Activated naive CD8-positive, alpha-beta T cell (primary cell): ENCODE measurements around the gene EMID1.

ENCODE experiments used
- H3K27ac Mint-ChIP-seq: one replicate; pipeline ENCODE4 v1.8.0; 2021; ENCODE audit warnings: mixed read lengths
- H3K27me3 Mint-ChIP-seq: one replicate; pipeline ENCODE4 v1.8.0; 2021; ENCODE audit warnings: mixed read lengths
- H3K36me3 Mint-ChIP-seq: one replicate; pipeline ENCODE4 v1.8.0; 2021; ENCODE audit warnings: mixed read lengths
- H3K4me1 Mint-ChIP-seq: one replicate; pipeline ENCODE4 v1.8.0; 2021; ENCODE audit warnings: low read depth, mixed read lengths
- H3K4me3 Mint-ChIP-seq: one replicate; pipeline ENCODE4 v1.8.0; 2021; ENCODE audit warnings: mild to moderate bottlenecking, mixed read lengths
- H3K9me3 Mint-ChIP-seq: one replicate; pipeline ENCODE4 v1.8.0; 2021; ENCODE audit warnings: low read depth, mixed read lengths

EMID1 gene

DNA sequence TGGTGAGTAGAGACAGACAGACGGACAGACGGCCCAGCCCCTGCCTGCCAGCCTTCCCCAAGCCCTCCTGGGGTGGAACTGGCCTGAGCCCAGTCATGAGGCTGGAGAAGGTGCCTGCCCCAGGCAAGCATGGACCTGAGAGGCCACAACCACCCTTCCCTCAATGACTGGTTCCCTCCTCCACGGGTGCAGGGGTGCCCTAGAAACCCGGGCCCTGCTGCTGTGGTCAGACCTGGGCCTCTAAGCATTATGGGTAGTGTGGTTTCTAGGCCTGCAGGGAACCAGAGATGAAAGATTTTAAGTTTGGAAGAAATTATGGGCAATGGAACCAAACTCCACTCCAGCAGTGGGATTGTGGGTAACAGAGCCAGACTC, 48.6 kb downstream of the EMID1 start:
- Mint-ChIP-seq H3K9me3 (no peaks in the 10 kb centered on the region), H3K4me1 (peaks cover 4% of the 10 kb centered on the region), H3K36me3 (no peaks in the 10 kb centered on the region), H3K27ac (no peak overlapping the region), H3K27me3 (no peaks in the 10 kb centered on the region), H3K4me3 (no peak overlapping the region)

DNA sequence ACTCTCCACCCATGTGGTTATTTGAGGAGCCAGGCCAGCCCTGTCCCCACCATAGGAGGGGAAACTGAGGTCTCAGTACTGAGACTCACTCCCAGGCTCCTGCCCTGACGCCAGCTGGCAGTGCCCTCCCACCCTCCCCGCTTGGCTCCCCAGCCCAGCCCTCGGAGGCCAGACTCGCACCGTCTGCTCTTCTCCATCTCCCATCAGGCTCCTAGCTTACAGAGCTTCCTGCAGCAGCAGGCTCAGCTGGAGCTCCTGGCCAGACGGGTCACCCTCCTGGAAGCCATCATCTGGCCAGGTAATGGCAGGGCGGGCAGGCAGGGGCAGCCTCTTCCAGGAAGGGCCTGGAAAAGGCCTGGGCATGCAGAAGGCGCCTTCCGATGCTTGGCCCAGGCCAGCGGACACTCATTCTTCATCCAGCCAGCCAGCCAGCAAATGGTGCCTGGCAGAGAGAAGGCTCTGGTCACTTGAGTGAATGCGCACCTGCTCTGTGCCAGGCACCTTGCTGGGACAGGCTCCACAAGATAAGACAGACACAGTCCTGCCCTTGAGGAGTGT, 49.4 kb downstream of the EMID1 start:
- no peak overlapping the region for H3K27ac Mint-ChIP-seq
- no peak overlapping the region for H3K4me3 Mint-ChIP-seq
- H3K27me3 Mint-ChIP-seq: no peaks in the 10 kb centered on the region
- no peaks in the 10 kb centered on the region for H3K36me3 Mint-ChIP-seq
- H3K9me3 Mint-ChIP-seq: no peaks in the 10 kb centered on the region
- peaks cover 4% of the 10 kb centered on the region for H3K4me1 Mint-ChIP-seq

DNA sequence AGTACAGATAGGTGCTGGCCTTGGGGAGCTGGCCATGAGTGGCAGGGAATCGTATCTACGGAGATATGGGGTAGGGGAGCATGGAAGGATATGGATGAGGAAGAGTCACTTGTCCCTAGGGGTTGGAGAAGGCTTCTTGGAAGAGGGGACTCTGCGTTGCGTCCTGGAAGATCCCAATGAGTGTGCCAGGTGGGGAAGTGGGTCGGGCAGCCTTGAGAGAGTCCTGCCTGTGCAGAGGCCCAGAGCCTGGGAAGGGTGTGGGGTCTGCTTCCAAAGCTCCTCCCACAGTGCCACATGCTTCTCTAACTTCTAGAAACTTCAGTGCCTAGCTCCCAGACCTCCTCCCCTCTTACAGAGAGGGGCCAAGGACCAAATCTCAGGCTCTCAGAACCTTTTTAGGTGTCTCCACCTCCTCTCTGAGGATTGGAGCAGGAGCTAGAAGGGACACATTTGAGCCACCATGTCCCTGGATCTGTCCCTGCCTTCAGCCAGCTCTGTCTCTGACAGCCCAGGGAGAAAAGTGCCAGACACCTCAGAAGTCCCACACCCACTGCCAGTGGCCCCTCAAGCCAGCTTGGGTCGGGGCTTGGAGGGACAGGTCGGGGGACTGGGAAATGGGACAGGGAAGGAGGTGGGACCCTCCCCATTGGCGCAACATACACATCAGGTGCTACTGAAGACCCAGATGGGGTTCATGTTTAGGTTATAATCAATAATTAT, 51.1 kb downstream of the EMID1 start:
- Mint-ChIP-seq H3K27me3 (no peaks in the 10 kb centered on the region), H3K27ac (no peak overlapping the region), H3K4me1 (peaks cover 4% of the 10 kb centered on the region), H3K4me3 (no peak overlapping the region), H3K9me3 (no peaks in the 10 kb centered on the region), H3K36me3 (no peaks in the 10 kb centered on the region)

DNA sequence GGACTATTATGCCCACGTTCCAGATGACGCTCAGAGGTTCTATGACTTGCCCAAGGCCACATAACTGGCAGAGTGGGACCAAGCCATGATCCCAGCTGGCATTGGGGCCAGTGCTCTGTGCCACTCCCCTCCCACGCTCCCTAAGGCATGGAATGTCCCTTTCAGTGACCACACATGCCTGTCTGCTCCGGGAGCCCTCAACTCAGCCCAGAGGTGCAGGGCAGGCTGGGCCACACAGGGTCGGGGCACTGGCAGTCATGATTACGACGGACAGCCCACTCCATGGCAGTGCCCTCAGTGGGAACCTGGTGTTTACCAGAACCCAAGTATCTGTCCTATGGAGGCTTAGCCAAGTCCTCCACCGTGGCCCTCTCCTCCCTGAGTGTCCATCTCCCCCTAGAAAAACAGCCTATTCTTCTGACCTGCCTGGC, 52.1 kb downstream of the EMID1 start:
- Mint-ChIP-seq H3K27me3 (no peaks in the 10 kb centered on the region), H3K36me3 (no peaks in the 10 kb centered on the region), H3K9me3 (no peaks in the 10 kb centered on the region), H3K4me3 (no peak overlapping the region), H3K4me1 (peaks cover 4% of the 10 kb centered on the region), H3K27ac (no peak overlapping the region)

DNA sequence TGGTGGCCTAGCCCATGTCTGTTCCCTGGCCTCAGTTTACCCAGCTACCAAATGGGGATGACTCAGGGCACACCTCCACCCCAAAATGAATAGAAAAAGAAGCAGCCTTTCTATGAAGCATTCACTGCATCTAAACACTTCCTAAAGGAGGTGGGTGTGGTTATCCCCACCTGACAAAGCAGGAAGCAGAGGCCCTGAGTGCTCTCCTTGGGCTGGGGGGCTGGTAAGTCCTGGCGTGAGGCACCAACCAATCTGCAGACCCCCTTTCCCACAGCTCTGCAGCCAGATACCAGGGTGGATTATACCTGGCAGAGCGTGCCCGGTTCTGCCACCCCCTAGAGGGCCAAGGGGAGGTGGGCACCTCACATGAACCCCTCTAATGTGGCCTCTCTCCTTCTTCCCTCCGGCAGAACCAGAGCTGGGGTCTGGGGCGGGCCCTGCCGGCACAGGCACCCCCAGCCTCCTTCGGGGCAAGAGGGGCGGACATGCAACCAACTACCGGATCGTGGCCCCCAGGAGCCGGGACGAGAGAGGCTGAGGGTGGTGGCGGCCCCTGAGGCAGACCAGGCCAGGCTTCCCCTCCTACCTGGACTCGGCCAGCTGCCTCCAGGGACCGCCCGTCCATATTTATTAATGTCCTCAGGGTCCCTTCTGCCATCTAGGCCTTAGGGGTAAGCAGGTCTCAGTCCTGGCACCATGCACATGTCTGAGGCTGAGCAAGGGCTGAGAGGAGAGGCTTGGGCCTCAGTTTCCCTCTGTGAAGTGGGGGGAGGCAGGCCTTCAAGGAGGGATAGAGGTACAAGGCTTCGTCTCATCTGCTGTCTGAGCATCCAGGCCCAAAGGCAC, 52.9 kb downstream of the EMID1 start:
- Mint-ChIP-seq H3K36me3 (no peaks in the 10 kb centered on the region), H3K27ac (no peak overlapping the region)

DNA sequence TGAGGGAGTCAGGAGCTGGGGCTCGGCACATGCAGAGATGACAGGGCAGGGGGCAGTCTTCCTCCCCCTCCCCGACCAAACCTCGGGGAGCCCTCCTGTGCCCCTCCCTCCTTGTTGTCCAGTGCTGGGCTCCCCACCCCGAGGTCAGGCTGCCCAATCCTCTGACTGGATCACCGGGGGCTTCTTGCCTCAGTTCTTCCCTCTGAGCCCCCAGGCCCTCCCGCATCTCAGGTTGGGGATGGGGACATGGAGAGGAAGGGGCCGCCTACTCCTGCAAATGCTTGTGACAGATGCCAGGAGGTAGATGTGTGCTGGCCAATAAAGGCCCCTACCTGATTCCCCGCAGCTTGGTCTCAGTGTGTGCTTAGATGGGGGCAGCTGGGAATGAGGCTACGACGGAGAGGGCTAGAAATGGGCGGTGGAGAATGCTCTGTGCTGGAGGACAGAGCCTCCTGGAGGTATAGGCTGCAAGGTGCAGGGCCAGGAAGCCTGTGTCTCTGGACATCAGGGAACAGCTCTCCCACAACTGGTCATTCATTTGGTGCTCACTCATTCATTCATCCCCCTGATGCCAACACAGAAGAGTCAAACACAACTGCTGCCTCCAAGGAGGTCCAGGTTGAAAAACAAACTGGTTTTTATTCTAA, 53.7 kb downstream of the EMID1 start:
- Mint-ChIP-seq H3K36me3 (no peaks in the 10 kb centered on the region), H3K27ac (no peak overlapping the region), H3K27me3 (no peaks in the 10 kb centered on the region), H3K4me1 (peaks cover 4% of the 10 kb centered on the region), H3K9me3 (no peaks in the 10 kb centered on the region), H3K4me3 (no peak overlapping the region)

More for the DNA sequence above, 52.9 kb downstream of the EMID1 start:
- Mint-ChIP-seq H3K9me3 (no peaks in the 10 kb centered on the region), H3K27me3 (no peaks in the 10 kb centered on the region), H3K4me1 (peaks cover 4% of the 10 kb centered on the region), H3K4me3 (no peak overlapping the region)

GRCh38 chr22:29260031-29260560, 54.4 kb downstream of the EMID1 start:
- H3K27me3 Mint-ChIP-seq: no peaks in the 10 kb centered on the region
- no peak overlapping the region for H3K4me3 Mint-ChIP-seq
- H3K9me3 Mint-ChIP-seq: no peaks in the 10 kb centered on the region
- no peak overlapping the region for H3K27ac Mint-ChIP-seq
- no peaks in the 10 kb centered on the region for H3K36me3 Mint-ChIP-seq
- peaks cover 4% of the 10 kb centered on the region for H3K4me1 Mint-ChIP-seq

GRCh38 chr22:29260601-29261315, 55.1 kb downstream of the EMID1 start:
- H3K27me3 Mint-ChIP-seq: no peaks in the 10 kb centered on the region
- no peaks in the 10 kb centered on the region for H3K36me3 Mint-ChIP-seq
- peaks cover 4% of the 10 kb centered on the region for H3K4me1 Mint-ChIP-seq
- no peak overlapping the region for H3K4me3 Mint-ChIP-seq
- no peaks in the 10 kb centered on the region for H3K9me3 Mint-ChIP-seq
- no peak overlapping the region for H3K27ac Mint-ChIP-seq

- no peaks in the 10 kb centered on the region for H3K27me3 Mint-ChIP-seq
- peaks cover 12% of the 10 kb centered on the region for H3K4me1 Mint-ChIP-seq
- H3K36me3 Mint-ChIP-seq: peaks cover 5% of the 10 kb centered on the region
- H3K9me3 Mint-ChIP-seq: no peaks in the 10 kb centered on the region
- H3K4me3 Mint-ChIP-seq: no peak overlapping the region
- H3K27ac Mint-ChIP-seq: no peak overlapping the region
Measured at GRCh38 chr22:29263791-29264276, 58.1 kb downstream of the EMID1 start.

- peaks cover 12% of the 10 kb centered on the region for H3K36me3 Mint-ChIP-seq
- H3K27me3 Mint-ChIP-seq: no peaks in the 10 kb centered on the region
- H3K4me1 Mint-ChIP-seq: peaks cover 21% of the 10 kb centered on the region
- H3K27ac Mint-ChIP-seq: no peak overlapping the region
- no peak overlapping the region for H3K4me3 Mint-ChIP-seq
- no peaks in the 10 kb centered on the region for H3K9me3 Mint-ChIP-seq
Measured at GRCh38 chr22:29265305-29265704, 59.6 kb downstream of the EMID1 start.

DNA sequence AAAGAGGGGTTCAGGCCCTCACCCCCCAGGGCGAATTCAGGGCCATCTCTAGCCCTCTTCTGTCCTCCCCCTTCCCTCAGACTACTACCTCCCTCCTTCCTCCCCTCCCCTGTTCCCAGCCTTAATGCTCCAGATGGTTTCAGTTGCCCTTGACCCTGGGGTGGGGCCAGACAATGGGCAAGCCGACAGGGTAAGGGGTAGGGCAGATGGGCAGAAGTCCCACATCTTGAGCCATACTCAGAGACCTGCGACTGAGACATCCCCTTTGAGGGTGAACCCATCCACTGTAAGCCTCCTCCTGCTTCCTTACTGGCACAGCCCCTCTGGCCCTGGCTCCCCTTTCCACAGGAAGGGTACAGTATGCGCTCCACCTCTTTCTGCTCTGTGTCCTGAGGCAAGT, 60.2 kb downstream of the EMID1 start:
- peaks cover 27% of the 10 kb centered on the region for H3K4me1 Mint-ChIP-seq
- H3K27ac Mint-ChIP-seq: no peak overlapping the region
- H3K36me3 Mint-ChIP-seq: peaks cover 17% of the 10 kb centered on the region
- H3K9me3 Mint-ChIP-seq: no peaks in the 10 kb centered on the region
- H3K27me3 Mint-ChIP-seq: no peaks in the 10 kb centered on the region
- H3K4me3 Mint-ChIP-seq: peak overlapping the region; percentile 95

DNA sequence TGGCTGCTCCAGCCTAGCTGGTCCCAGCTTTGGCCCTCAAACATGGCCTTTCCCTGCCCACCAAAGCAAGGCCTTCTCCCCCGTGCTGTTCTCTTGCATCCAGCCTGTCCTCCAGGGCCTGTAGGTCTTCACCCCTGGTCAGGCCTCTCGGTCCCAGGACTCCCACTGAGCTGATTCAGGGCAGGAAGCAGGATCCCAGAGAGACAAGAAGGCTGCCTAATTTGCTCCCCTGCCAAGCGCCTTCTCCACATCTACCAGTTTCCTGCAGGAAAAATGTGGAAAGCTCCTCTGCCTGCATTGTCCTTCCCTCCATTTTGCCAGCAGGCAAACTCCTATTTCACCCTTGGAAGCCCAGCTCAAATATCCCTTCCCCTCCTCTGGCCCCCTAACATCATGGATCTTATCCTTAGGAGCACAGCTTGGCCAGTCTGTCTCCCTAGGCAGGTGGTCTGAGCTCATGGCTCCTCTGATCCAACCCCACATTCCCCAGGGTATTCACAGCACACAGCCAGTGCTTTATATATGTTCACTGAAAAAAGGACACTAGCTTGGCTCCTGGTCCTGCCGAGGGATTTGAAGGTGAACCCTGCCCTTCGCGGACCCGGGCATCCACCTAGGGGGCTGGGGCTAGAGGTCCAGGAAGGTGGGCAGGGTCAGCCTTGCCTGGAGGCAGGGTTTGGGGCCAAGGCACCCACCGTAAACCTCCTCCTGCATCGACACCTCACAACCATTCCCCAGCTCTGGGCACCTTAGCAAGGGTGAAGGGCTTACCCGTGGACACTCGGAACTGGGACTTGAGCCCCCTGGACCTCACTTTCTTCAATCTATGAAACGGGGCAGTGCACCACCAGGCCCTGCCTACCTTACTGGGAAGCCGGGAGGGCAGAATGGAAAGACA, 61.1 kb downstream of the EMID1 start:
- Mint-ChIP-seq H3K27me3 (no peaks in the 10 kb centered on the region), H3K36me3 (peaks cover 22% of the 10 kb centered on the region), H3K4me3 (peak overlapping the region; percentile 95), H3K9me3 (no peaks in the 10 kb centered on the region), H3K4me1 (peaks cover 36% of the 10 kb centered on the region), H3K27ac (peak overlapping the region; percentile 100)

DNA sequence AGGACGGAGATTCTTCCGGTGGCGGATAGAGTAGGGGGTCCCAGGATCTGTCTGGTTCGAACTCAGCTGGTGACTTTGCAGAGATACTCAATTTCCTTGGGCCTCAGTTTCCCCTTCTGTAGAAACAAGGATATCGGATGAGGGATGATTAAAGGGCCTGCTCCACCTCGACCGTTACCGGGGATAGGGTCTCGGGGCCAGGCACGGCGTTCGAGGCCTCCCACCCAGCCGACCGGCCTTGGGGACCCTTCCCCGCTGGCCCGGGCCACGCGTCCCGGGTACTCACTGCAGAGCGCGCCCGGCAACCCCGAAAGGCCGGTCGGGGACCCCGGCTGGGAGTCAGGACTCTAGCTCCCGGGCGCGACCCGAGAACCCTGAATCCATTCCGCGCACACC, 61.8 kb downstream of the EMID1 start:
- Mint-ChIP-seq H3K4me1 (peaks cover 42% of the 10 kb centered on the region), H3K4me3 (peak overlapping the region; percentile 95), H3K27me3 (no peaks in the 10 kb centered on the region), H3K36me3 (peaks cover 24% of the 10 kb centered on the region), H3K27ac (peak overlapping the region; percentile 100), H3K9me3 (no peaks in the 10 kb centered on the region)
